H1 (cell line): ENCODE data around the gene ARHGAP28. TPM values are rescaled to one million over a fixed set of nuclear protein-coding genes. Genes with fewer than 3 reads are reported as not detected.

Source experiments
- CTCF ChIA-PET: fragments of 300-600 bp; sonication (Branson Sonifier 250); formaldehyde crosslinking; loops from one replicate; lab custom pipeline; 2021; ENCODE audit not compliant: partially characterized antibody; lab: Charles Lee
- POLR2A ChIA-PET: fragments of 300-600 bp; sonication (Branson Sonifier 250); formaldehyde crosslinking; loops from one replicate; lab custom pipeline; 2021; ENCODE audit warnings: inconsistent platforms; ENCODE audit not compliant: partially characterized antibody; lab: Charles Lee
- DNase-seq, 2 experiments: peaks; one replicate each; pipeline versions ENCODE4 v3.0.0 to v3.0.0-alpha.2; 2010 to 2022; ENCODE audit warnings: low spot score in 2 of 2, low read depth in 1 of 2, mixed read lengths in 1 of 2
- FAIRE-seq: peaks from 2 replicates; lab custom pipeline; 2011; peaks lifted over from hg19 to GRCh38; lab: Jason Lieb, UNC
- H2AFZ ChIP-seq: 2 replicates; pipeline ENCODE4 v1.8.1; 2012; ENCODE audit warnings: low read length, inconsistent platforms
- H2AK5ac ChIP-seq: 2 replicates; pipeline ENCODE4 v1.6.1; 2013; ENCODE audit warnings: low read depth, low read length
- H2BK120ac ChIP-seq: replicated peaks from 2 replicates; pipeline ENCODE3; 2013; ENCODE audit warnings: low read depth, low read length, inconsistent platforms
- H2BK12ac ChIP-seq: 2 replicates; pipeline ENCODE4 v1.6.1; 2013; ENCODE audit warnings: low read depth, low read length
- H2BK15ac ChIP-seq: 2 replicates; pipeline ENCODE4 v1.6.1; 2013; ENCODE audit warnings: low read length
- H2BK20ac ChIP-seq: 2 replicates; pipeline ENCODE4 v1.6.1; 2013; ENCODE audit warnings: low read length
- H2BK5ac ChIP-seq: 2 replicates; pipeline ENCODE4 v1.6.1; 2013; ENCODE audit warnings: low read depth, low read length
- H3K14ac ChIP-seq: 2 replicates; pipeline ENCODE4 v1.6.1; 2013; ENCODE audit warnings: inconsistent platforms; ENCODE audit not compliant: insufficient read length
- H3K18ac ChIP-seq: 2 replicates; pipeline ENCODE4 v1.6.1; 2013; ENCODE audit warnings: low read length; ENCODE audit errors: extremely low read depth
- H3K23ac ChIP-seq: 2 replicates; pipeline ENCODE4 v1.6.1; 2013; ENCODE audit warnings: inconsistent platforms; ENCODE audit not compliant: insufficient read length
- H3K23me2 ChIP-seq: 2 replicates; pipeline ENCODE4 v1.6.1; 2013; ENCODE audit warnings: low read depth, low read length
- H3K27ac ChIP-seq: 2 replicates; pipeline ENCODE4 v1.6.1; 2011; ENCODE audit warnings: low read depth, low read length, inconsistent platforms
- H3K27me3 ChIP-seq, 4 experiments: replicated peaks in 1 of 4; 1 replicate in 1 of 4; 2 replicates in 3 of 4; pipeline versions ENCODE4 v1.6.1 to v1.8.1; 2011 to 2013; ENCODE audit warnings: low read length in 3 of 4, mild to moderate bottlenecking in 3 of 4, inconsistent platforms in 2 of 4, mixed read lengths in 2 of 4, moderate library complexity in 1 of 4; ENCODE audit not compliant: control insufficient read depth in 3 of 4, insufficient read depth in 3 of 4; ENCODE audit errors: extremely low read depth in 1 of 4
- H3K36me3 ChIP-seq, 4 experiments: 2 replicates each; pipeline versions ENCODE4 v1.6.1 to v1.8.1; 2011 to 2013; ENCODE audit warnings: mild to moderate bottlenecking in 4 of 4, low read length in 3 of 4, moderate library complexity in 2 of 4, control low read depth in 1 of 4, inconsistent platforms in 1 of 4; ENCODE audit not compliant: insufficient read depth in 4 of 4, control insufficient read depth in 2 of 4
- H3K4ac ChIP-seq: replicated peaks from 2 replicates; pipeline ENCODE3; 2013; ENCODE audit warnings: low read length, low read depth, mixed read lengths, inconsistent platforms; ENCODE audit not compliant: insufficient read length
- H3K4me1 ChIP-seq, 4 experiments: replicated peaks in 1 of 4; 1 replicate in 1 of 4; 2 replicates in 3 of 4; pipeline versions ENCODE4 v1.6.1 to v1.8.1; 2011 to 2013; ENCODE audit warnings: low read length in 3 of 4, inconsistent platforms in 2 of 4, mixed read lengths in 1 of 4; ENCODE audit not compliant: insufficient read depth in 4 of 4, control insufficient read depth in 3 of 4
- H3K4me2 ChIP-seq, 2 experiments: 2 replicates each; pipeline versions ENCODE4 v1.6.1 to v1.8.1; 2011 to 2013; ENCODE audit warnings: low read depth in 2 of 2, low read length in 2 of 2, control low read depth in 1 of 2, inconsistent platforms in 1 of 2, mild to moderate bottlenecking in 1 of 2; ENCODE audit not compliant: insufficient read depth in 1 of 2
- H3K4me3 ChIP-seq, 4 experiments: fragments of 200-600, 300-600 bp in 1 of 4; sonication (generic), shearing (Covaris generic), sonication (Bioruptor Twin) in 1 of 4; 2 replicates each; pipeline versions ENCODE4 v1.5.1 to v1.8.1; 2011 to 2016; ENCODE audit warnings: low read length in 4 of 4, low read depth in 3 of 4, control low read depth in 2 of 4, inconsistent platforms in 2 of 4, mild to moderate bottlenecking in 2 of 4, mixed read lengths in 1 of 4, moderate library complexity in 1 of 4; ENCODE audit not compliant: insufficient read depth in 2 of 4; ENCODE audit errors: extremely low read depth in 1 of 4
- H3K56ac ChIP-seq: replicated peaks from 2 replicates; pipeline ENCODE3; 2013; ENCODE audit warnings: low read depth, mild to moderate bottlenecking, mixed read lengths, low read length, inconsistent platforms; ENCODE audit not compliant: insufficient read length
- H3K79me1 ChIP-seq: 2 replicates; pipeline ENCODE4 v1.6.1; 2013; ENCODE audit warnings: low read depth, low read length, control low read depth
- H3K79me2 ChIP-seq, 2 experiments: 2 replicates each; pipeline versions ENCODE4 v1.6.1 to v1.8.1; 2012 to 2013; ENCODE audit warnings: low read length in 2 of 2, mild to moderate bottlenecking in 2 of 2, inconsistent platforms in 1 of 2; ENCODE audit not compliant: insufficient read depth in 2 of 2, control insufficient read depth in 1 of 2
- H3K9ac ChIP-seq, 4 experiments: replicated peaks in 1 of 4; 1 replicate in 1 of 4; 2 replicates in 3 of 4; pipeline versions ENCODE4 v1.6.1 to v1.8.1; 2011 to 2013; ENCODE audit warnings: low read depth in 3 of 4, low read length in 3 of 4, control low read depth in 2 of 4, mild to moderate bottlenecking in 2 of 4, moderate library complexity in 2 of 4, inconsistent platforms in 1 of 4; ENCODE audit errors: extremely low read depth in 1 of 4
- H3K9me3 ChIP-seq, 2 experiments: 2 replicates each; pipeline versions ENCODE4 v1.6.1 to v1.8.1; 2012 to 2013; ENCODE audit warnings: mild to moderate bottlenecking in 2 of 2, moderate library complexity in 2 of 2, control low read depth in 1 of 2, inconsistent platforms in 1 of 2, low read depth in 1 of 2, low read length in 1 of 2, mixed read lengths in 1 of 2; ENCODE audit not compliant: insufficient read depth in 2 of 2
- H4K20me1 ChIP-seq, 2 experiments: replicated peaks in 1 of 2; 2 replicates each; pipeline versions ENCODE3 to v1.8.1; 2011 to 2013; ENCODE audit warnings: inconsistent platforms in 2 of 2, low read length in 2 of 2, mild to moderate bottlenecking in 1 of 2; ENCODE audit not compliant: insufficient read depth in 2 of 2, control insufficient read depth in 1 of 2
- H4K5ac ChIP-seq: 2 replicates; pipeline ENCODE4 v1.6.1; 2013; ENCODE audit warnings: low read length, low read depth, mixed read lengths, inconsistent platforms; ENCODE audit not compliant: insufficient read length
- H4K8ac ChIP-seq: 2 replicates; pipeline ENCODE4 v1.8.0; 2013; ENCODE audit warnings: mild to moderate bottlenecking, moderate library complexity, low read length, inconsistent platforms; ENCODE audit not compliant: insufficient read depth; ENCODE audit errors: extremely low read depth
- H4K91ac ChIP-seq: replicated peaks from 2 replicates; pipeline ENCODE3; 2013; ENCODE audit warnings: low read length, mixed read lengths, inconsistent platforms; ENCODE audit not compliant: insufficient read length
- POU5F1 ChIP-seq: IDR thresholded peaks from 2 replicates; pipeline ENCODE4 v1.6.1; 2011; ENCODE audit warnings: low read depth, mild to moderate bottlenecking, low read length, moderate library complexity
- SIN3A ChIP-seq, 2 experiments: IDR thresholded peaks in 1 of 2; conservative IDR thresholded peaks in 1 of 2; 2 replicates each; pipeline ENCODE4 v1.6.1; 2011 to 2012; ENCODE audit warnings: low read length in 2 of 2, improper control_type of control experiment in 1 of 2, low read depth in 1 of 2, mild to moderate bottlenecking in 1 of 2
- WGBS, 2 experiments: shearing (Covaris generic) in 1 of 2; methylation state at CpG; one replicate each; pipeline versions ENCODE4 v1.1.6 to v1.1.7; 2013 to 2015; ENCODE audit warnings: low lambda C conversion rate in 2 of 2, mixed read lengths in 2 of 2, inconsistent platforms in 1 of 2, low coverage in 1 of 2, missing lambda C conversion rate in 1 of 2; ENCODE audit not compliant: insufficient replicate concordance in 2 of 2, insufficient coverage in 1 of 2, insufficient read length in 1 of 2; ENCODE audit errors: extremely low coverage in 1 of 2, missing lambda C conversion rate in 1 of 2; 5-methylcytosine and 5-hydroxymethylcytosine counted together
- polyA plus RNA-seq, 7 experiments: library from polyadenylated mRNA; depleted of rRNA in 3 of 7; stranded (reverse) in 5 of 7; unstranded in 2 of 7; fragments of >200 nt in 5 of 7; fragments of 200-250 nt in 2 of 7; gene quantifications; 1 replicate in 5 of 7; 2 replicates in 1 of 7; 4 replicates in 1 of 7; pipeline versions ENCODE4 v1.2.1 to v1.2.3, GENCODE V29; 2011 to 2013; ENCODE audit warnings: missing spikeins in 2 of 7, mixed read lengths in 2 of 7
- total RNA-seq: library from RNA; stranded (reverse); fragmentation: NEBNext Ultra II Directional; extraction: Animal tissue kit (Norgen Biotek cat#: 25700); gene quantifications from 2 replicates; pipeline ENCODE4 v1.2.1, GENCODE V29; 2021

ARHGAP28 gene
- total and polyA plus RNA-seq, 2 of the 8 experiments (the other 6 are each of a cell fraction or from before 2014, with no cell fraction given), result 2.9 to 14.4 TPM

DNA sequence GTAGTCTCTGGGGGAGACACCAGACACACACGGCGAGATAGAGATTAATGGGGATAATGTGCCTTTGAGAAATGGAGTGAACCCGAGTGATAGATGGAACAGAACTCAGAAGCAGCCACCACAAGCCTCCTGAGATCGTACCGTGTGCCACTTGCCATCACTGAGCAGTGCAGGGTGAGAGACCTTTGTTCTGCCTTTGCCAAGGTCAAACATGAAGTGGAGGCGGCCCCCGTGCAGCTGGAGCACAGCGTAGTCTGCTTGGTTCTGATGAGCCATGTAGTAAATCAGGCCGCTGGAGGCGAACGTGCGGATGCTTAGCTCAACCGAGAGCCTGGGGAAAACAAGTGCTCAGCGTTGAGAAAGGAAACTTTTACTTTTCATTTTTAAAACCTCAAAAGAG is 221.1 kb downstream of the ARHGAP28 start:
- H3K9me3 ChIP-seq, result no peaks in the 10 kb centered on the region
- peaks cover 13 to 33% (median 19%) of the 10 kb centered on the region in 4 experiments for H3K36me3 ChIP-seq
- H3K23ac ChIP-seq, result no peak overlapping the region
- WGBS, 2 experiments, result 87% methylated on average over 14 of the region's 14 CpGs; no CpG with 5 or more reads in 1 of the 2 experiments
- H3K4me3 ChIP-seq, result no peak overlapping the region
- no peak overlapping the region for H3K4ac ChIP-seq
- no peak overlapping the region for H4K8ac ChIP-seq
- ChIA-PET POLR2A (no interaction called here), CTCF (interaction anchor here (0.7 to 1.0 kb wide), 2 partner anchors 16 to 31 kb away, joined by 3 to 4 read pairs; no protein-coding TSS in a partner anchor)
- H3K23me2 ChIP-seq, result 0 out of 2 replicates have a peak, but pooled peaks cover 1% of the 10 kb centered on the region
- FAIRE-seq (no peak), DNase-seq (no peak)
- H2BK120ac ChIP-seq, result no peak overlapping the region
- H3K9ac ChIP-seq, result no peak overlapping the region
- H3K4me2 ChIP-seq, result no peak overlapping the region
- TF ChIP-seq POU5F1, result no peak
- TF ChIP-seq SIN3A (conservative IDR thresholded peaks at IDR 0.05 in 1 of 2, IDR thresholded peaks at IDR 0.05 in 1 of 2; ENCODE audit: low read depth in 1 of 2, low read length in 2 of 2), result no peak
- no peak overlapping the region for H3K14ac ChIP-seq
- no peak overlapping the region for H3K27ac ChIP-seq
- no peak overlapping the region for H4K5ac ChIP-seq
- H2BK5ac ChIP-seq, result no peak overlapping the region
- no peaks in the 10 kb centered on the region for H3K27me3 ChIP-seq
- H2BK12ac ChIP-seq, result no peak overlapping the region
- H3K56ac ChIP-seq, result no peak overlapping the region
- no peak overlapping the region for H2BK20ac ChIP-seq
- no peak overlapping the region for H3K18ac ChIP-seq
- H4K91ac ChIP-seq, result no peak overlapping the region
- H3K79me1 ChIP-seq, result no peaks in the 10 kb centered on the region
- H3K4me1 ChIP-seq, result no peaks in the 10 kb centered on the region
- H2BK15ac ChIP-seq, result no peak overlapping the region
- no peaks in the 10 kb centered on the region for H3K79me2 ChIP-seq
- H2AFZ ChIP-seq, result no peak overlapping the region
- H4K20me1 ChIP-seq, result no peaks in the 10 kb centered on the region
- H2AK5ac ChIP-seq, result no peak overlapping the region
